Gastrocnemius medialis (tissue), 4 donors: ENCODE data around the gene APBA2. TPM values are rescaled to one million over a fixed set of nuclear protein-coding genes. Genes with fewer than 3 reads are reported as not detected.

Experiments used
- ATAC-seq, 2 donors: fragments of 150-250 bp; one replicate each; pipeline ENCODE4 v1.9.1; 2016
- DNase-seq, 2 donors: peaks; one replicate each; pipeline ENCODE4 v3.0.0-alpha.2; 2019
- H3K27ac ChIP-seq, 4 donors: fragments of 200-600 bp; sonication (generic); 1 replicate in 1 of 4; 2 replicates in 3 of 4; pipeline ENCODE4 v1.5.1; 2016 to 2018; ENCODE audit warnings: mild to moderate bottlenecking in 2 of 4, moderate library complexity in 1 of 4
- H3K27me3 ChIP-seq, 3 donors: fragments of 200-600 bp; sonication (generic) in 2 of 3; 1 replicate in 1 of 3; 2 replicates in 2 of 3; pipeline versions ENCODE4 v1.5.1 to v1.6.0; 2016 to 2019; ENCODE audit warnings: mild to moderate bottlenecking in 1 of 3, moderate library complexity in 1 of 3
- H3K36me3 ChIP-seq, 2 donors: fragments of 200-600 bp; sonication (generic) in 1 of 2; one replicate each; pipeline ENCODE4 v1.5.1; 2017 to 2018
- H3K4me1 ChIP-seq, 2 donors: fragments of 200-600 bp; sonication (generic) in 1 of 2; one replicate each; pipeline ENCODE4 v1.5.1; 2016 to 2017; ENCODE audit warnings: mild to moderate bottlenecking in 2 of 2
- H3K4me3 ChIP-seq, 4 donors: fragments of 200-600 bp; sonication (generic) in 3 of 4; 1 replicate in 1 of 4; 2 replicates in 3 of 4; pipeline ENCODE4 v1.5.1; 2016 to 2019; ENCODE audit warnings: mild to moderate bottlenecking in 2 of 4
- H3K9me3 ChIP-seq, 3 donors: fragments of 200-600 bp; sonication (generic) in 2 of 3; 1 replicate in 1 of 3; 2 replicates in 2 of 3; pipeline ENCODE4 v1.5.1; 2016 to 2019
- CTCF ChIP-seq, 5 experiments: fragments of 450-650 bp in 3 of 5; fragments of 200-600 bp in 2 of 5; sonication (generic) in 2 of 5; IDR thresholded peaks in 4 of 5; conservative IDR thresholded peaks in 1 of 5; 1 replicate in 4 of 5; 2 replicates in 1 of 5; pipeline ENCODE4 v1.5.1; 2016 to 2019; ENCODE audit warnings: antibody characterized with exemption in 5 of 5, mild to moderate bottlenecking in 3 of 5, moderate library complexity in 3 of 5
- POLR2A ChIP-seq, 2 donors: fragments of 450-650 bp; IDR thresholded peaks; one replicate each; pipeline ENCODE4 v1.6.1; 2017; ENCODE audit warnings: antibody characterized with exemption in 2 of 2, mild to moderate bottlenecking in 2 of 2, moderate library complexity in 2 of 2
- in situ Hi-C, 4 donors: fragments of 200-750 bp; cut with MboI; loops; one replicate each; pipeline versions ENCODE4 v1.15.0 to v1.8.0; 2017; ENCODE audit warnings: low sequenced_read_pairs in 4 of 4
- intact Hi-C: fragments of 100-400 bp; cut with DNase I; formaldehyde crosslinking; loops from one replicate; pipeline ENCODE4 v1.15.1; 2023; ENCODE audit warnings: low total_unique reads
- total RNA-seq, 4 donors: library from RNA; depleted of rRNA; stranded (reverse); fragments of >200 nt; gene quantifications; one replicate each; pipeline versions ENCODE4 v1.1.0 to v1.2.3, GENCODE V29; 2016

The APBA2 gene
- total RNA-seq, 4 donors from 2014 or later = 0.19 to 0.31 TPM; not detected in 2

- ATAC-seq = no peak
- intact Hi-C loops = no loop called here
- in situ Hi-C loops = no loop called here
- Histone ChIP-seq H3K27ac (no peak overlapping the region), H3K4me1 (no peaks in the 10 kb centered on the region), H3K36me3 (no peaks in the 10 kb centered on the region), H3K4me3 (no peak overlapping the region), H3K27me3 (peaks cover 0 to 11% (median 0%) of the 10 kb centered on the region in 3 donors), H3K9me3 (no peaks in the 10 kb centered on the region)
- no peak for TF ChIP-seq CTCF (IDR thresholded peaks at IDR 0.05 in 4 of 5, conservative IDR thresholded peaks at IDR 0.05 in 1 of 5)
- TF ChIP-seq POLR2A (IDR thresholded peaks at IDR 0.05) = no peak
- DNase-seq = no peak
Observed at GRCh38 chr15:29143909-29144635, 258.3 kb downstream of the APBA2 start.

DNA sequence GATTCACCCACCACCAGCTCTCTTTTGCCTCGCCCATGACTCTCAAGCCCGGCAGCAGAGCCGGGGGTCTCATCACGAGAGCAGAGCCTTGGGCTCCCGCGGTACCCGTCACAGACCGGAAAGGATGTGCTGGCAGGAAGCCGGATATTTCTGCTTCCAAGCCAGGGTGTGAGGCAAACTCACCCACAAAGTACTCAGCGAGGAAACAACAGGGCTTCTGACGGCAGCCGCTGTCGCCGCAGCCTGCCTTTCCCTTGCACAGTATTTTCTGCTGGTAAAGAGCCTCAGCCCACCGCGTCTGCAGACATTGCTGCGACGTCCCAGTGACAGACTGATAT is 263.9 kb downstream of the APBA2 start:
- Histone ChIP-seq H3K36me3 (no peaks in the 10 kb centered on the region), H3K4me3 (no peak overlapping the region), H3K27ac (no peak overlapping the region), H3K9me3 (no peaks in the 10 kb centered on the region), H3K27me3 (no peaks in the 10 kb centered on the region), H3K4me1 (no peaks in the 10 kb centered on the region)
- in situ Hi-C loops = no loop called here
- no peak for DNase-seq
- intact Hi-C loops = no loop called here
- TF ChIP-seq POLR2A (IDR thresholded peaks at IDR 0.05) (no peak), CTCF (IDR thresholded peaks at IDR 0.05 in 4 of 5, conservative IDR thresholded peaks at IDR 0.05 in 1 of 5) (no peak)
- ATAC-seq = no peak

DNA sequence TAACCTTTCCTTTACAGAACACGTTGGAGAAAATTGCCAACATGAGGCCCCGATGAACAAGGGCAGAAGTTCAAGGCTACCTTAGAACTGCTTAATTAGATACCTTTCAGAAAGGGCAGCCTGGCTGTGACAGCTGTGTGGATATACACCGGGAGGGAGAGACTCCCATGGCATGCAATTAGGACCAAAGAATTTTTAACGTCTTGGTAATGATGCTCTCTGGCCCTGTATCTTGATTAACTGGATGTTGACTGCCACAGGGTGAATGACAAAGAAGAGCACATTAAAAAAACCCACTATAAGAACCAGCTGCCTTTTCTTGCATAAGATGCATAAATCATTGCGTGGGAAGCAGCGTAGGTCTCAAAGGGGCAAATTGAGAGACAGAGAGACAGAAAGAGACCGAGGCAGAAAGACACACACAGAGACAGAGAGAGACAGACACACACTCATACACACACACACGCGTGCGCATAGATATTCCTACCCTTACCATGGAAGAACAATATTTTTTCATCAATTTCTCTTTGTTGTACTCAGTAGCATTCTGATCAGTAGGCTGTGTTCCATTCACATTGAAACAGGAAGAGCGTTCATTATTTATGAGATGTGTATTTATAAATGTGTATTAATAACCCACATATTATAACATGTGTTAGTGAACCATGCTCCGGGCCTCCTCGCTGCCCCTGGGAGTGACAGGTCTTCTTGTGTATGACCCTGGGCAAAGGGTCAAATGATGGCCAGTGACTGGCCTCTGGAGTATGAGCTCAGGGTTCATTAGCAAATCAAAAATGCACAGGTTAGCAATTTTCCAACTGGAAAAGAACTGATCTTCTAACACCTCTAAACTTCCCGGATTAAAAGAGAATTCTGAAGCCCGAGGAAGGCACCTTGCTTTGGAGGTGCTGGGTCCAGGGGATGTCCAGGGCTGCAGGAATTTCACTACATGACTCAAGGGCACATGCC is 265.0 kb downstream of the APBA2 start:
- H3K27ac ChIP-seq = no peak overlapping the region
- in situ Hi-C loops = no loop called here
- H3K36me3 ChIP-seq = no peaks in the 10 kb centered on the region
- TF ChIP-seq CTCF (IDR thresholded peaks at IDR 0.05 in 4 of 5, conservative IDR thresholded peaks at IDR 0.05 in 1 of 5) (no peak), POLR2A (IDR thresholded peaks at IDR 0.05) (no peak)
- no peak for DNase-seq
- no peak overlapping the region for H3K4me3 ChIP-seq
- H3K27me3 ChIP-seq = no peaks in the 10 kb centered on the region
- no peaks in the 10 kb centered on the region for H3K4me1 ChIP-seq
- no peaks in the 10 kb centered on the region for H3K9me3 ChIP-seq
- ATAC-seq = no peak
- intact Hi-C loops = no loop called here

DNA sequence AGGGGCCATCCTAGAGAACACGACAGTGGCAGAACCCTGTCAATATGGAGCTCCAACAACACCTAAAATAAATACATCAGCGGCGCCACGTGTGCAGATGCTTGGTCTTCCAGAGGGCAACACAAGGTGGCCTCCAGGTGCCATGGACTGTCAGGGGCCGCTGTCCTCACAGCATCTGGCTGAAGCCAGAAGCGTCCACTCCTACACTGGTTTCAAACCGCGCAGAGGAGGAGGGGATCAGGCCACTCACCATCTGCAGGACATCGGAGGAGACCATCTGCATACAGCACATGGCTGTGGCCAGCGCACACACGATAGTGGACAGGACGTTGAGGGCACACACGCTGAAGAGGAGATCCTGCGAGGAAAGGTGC is 265.7 kb downstream of the APBA2 start:
- DNase-seq (no peak), ATAC-seq (no peak)
- intact Hi-C loops (no loop called here), in situ Hi-C loops (no loop called here)
- no peak for TF ChIP-seq POLR2A (IDR thresholded peaks at IDR 0.05)
- TF ChIP-seq CTCF (IDR thresholded peaks at IDR 0.05 in 4 of 5, conservative IDR thresholded peaks at IDR 0.05 in 1 of 5) = no peak
- H3K27me3 ChIP-seq = no peaks in the 10 kb centered on the region
- no peaks in the 10 kb centered on the region for H3K9me3 ChIP-seq
- H3K36me3 ChIP-seq = no peaks in the 10 kb centered on the region
- no peak overlapping the region for H3K4me3 ChIP-seq
- H3K27ac ChIP-seq = no peak overlapping the region
- no peaks in the 10 kb centered on the region for H3K4me1 ChIP-seq
